Measurements from ENCODE around the gene NOP10.

Gene NOP10

DNA sequence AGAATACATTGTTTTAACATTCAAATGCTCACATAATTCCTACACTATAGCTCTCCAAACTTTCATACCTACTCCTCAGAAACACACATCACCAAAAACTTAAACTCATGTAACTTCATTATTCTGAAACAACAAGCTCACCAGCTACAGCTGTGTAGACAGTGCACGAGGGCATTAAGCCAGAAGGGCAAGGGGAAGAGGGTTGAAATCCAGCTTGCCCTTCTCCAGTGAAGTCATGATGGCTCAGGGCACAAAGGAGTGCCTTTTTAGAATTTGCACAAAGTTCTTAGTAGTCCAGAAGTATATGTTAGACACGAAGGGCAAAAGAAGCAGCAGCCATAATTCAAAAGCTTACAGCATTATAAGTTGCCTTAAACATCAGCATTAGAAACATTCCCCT is 13.9 kb downstream of the NOP10 start:
- no peak for DNase-seq

DNA sequence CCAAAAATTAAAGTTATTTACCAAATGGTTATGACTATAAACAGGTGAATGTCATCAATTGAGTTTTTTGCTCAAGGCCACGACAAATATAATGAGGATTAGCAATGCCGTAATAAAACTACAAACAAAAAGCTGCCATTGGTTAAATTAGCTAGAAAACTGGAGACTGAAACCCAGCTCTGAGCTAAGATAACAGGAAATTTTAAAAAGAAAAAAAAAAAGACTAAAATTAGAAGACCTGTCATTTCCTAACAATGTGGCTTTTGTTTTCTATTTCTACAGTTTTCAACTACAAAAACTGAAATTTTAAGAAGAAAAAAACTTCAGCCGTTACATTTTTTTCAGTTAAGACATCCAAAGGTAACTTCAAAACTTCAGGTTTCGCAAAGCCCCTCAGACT is 15.0 kb downstream of the NOP10 start:
- DNase-seq, result no peak

DNA sequence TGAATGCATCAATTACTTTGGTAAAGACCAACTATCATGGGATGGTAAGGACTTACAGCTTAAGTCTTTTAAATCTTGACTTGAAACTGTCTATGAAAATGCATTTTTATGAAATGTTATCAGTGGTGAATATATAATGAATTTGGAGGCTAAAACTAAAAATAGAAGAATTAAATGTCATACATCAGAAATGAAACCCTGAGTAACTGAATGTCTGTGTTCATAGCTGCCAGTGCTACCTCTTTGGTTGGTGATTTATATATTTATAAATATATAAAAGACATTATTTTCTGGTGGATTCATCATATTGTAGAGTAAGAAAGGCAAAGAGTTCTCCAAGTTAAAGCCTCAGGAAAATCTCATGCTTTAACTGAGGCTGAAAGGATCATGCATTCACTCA is 17.6 kb downstream of the NOP10 start:
- DNase-seq, result no peak

DNA sequence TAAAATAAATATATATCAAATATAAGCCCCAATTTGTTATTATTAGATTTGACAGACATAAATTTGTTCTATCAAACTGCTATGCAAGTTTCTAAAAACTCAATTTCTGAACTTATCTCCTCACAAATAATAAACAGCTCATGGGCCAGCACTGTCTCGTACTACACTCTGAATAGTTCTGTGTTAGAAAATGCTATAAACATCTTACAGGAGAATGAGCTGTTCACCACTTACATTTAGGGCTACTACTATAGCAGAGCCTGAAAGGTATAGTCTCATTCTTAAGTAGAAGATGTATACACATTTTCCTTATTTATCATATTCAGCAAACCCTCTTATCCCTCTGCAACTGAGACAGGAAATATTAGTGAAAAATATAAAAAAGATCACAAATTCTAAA is 18.0 kb downstream of the NOP10 start:
- no peak for DNase-seq

DNA sequence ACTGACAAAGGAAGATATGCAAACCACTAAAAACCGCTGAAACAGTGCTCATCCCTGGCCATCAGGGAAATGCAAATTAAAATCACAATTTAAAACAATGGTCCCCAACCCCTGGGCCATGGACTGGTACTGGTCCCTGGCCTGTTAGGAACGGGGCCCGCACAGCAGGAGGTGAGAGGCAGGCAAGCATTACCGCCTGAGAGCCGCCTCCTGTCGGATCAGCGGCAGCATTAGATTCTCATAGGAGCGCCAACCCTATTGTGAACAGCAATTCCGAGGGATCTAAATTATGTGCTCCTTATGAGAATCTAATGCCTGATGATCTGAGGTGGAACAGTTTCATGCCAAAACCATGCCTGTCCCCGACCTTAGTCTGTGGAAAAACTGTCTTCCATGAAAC is 19.7 kb downstream of the NOP10 start:
- DNase-seq, result no peak

DNA sequence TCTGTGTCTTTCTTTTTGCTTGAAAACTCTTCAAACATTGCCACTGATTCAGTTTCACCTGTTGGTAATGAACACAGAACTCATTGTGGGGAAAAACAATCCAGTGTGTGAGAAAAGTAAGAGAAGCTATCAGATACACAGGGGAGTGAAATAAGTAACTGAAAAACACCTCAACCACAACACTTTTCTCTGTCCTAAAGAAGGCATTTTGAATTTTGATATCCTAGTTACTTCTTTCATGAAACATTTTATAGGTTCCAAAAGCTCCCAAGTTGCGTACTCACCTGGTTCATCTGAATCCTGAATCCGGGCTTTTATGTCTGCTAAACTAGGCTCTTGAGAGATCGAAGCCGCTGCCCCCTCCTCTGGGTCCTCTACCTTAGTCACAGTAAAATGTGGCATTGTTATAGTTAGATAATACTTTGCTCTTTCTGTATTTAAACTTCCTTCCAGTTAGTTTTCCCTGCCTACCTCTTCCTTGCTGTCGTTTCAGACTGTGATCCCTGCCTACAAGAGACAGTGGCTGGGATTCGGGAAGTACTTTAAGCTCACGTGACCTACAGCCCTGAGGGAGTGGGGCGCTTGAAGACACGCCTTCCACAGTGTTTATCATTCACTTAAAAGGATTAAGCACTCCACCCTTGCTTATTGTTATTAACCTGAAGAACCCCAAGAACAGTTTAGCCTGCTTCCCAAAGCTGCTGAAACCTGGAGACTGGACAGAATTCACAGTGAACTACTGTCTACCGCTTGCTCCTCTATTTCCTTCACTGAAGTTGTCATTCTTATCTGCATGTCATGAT is 24.5 kb downstream of the NOP10 start:
- DNase-seq, result no peak

DNA sequence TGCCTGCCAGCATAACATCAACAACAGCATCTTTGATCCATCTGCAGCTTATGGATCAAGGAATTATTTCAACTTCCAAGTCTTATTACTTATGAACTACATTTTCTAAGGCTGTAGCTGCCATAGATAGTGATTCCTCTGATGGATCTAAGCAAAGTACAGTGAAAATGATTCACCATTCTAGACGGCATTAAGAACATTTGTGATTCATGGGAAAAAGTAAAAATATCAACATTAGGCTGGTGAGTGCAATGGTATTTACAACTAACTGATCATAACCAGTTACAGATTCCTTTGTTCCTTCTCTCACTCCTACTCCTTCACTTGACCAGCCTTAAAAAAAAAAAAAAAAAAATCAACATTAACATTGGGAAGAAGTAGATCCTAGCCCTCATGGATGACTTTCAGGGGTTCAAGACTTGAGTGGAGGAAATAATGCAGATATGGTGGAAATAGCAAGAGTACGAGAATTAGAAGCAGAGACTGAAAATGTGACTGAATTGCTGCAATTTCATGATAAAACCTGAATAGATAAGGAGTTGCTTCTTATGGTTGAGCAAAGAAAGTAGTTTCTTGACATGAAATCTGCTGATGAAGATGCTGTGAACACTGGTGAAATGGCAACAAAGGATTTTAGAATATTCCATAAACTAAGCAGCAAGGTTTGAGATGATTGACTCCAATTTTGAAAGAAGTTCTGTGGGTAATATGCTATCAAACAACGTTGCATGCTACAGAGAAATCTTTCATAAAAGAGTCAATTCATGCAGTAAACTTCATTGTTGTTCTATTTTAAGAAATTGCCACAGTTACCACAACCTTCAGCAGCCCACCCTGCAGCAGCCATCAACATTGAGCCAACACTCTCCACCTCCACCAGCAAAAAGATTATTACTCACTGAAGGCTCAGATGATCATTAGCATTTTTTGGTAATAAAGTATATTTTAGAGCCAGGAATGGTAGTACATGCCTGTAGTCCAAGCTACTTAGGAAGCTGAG is 28.1 kb downstream of the NOP10 start:
- no peak for DNase-seq

DNA sequence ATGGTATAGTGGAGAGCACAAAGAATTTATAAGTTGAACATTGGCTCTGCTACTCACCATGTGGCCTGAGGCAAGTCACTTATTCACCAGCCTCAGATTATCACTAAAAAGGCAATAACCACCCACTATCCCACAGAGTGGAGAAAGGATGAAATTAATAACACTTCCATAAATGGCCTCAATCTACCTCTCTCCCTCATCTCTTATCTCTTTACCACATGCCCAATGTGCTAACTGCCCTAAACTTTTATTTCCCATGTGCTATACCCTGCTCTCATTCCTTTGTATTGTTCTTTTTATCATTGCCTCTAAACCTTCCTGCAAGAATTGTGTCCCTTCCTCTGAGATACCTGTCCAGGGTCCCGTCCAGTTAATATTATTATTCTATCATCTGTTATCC is 31.4 kb downstream of the NOP10 start:
- DNase-seq, result no peak

DNA sequence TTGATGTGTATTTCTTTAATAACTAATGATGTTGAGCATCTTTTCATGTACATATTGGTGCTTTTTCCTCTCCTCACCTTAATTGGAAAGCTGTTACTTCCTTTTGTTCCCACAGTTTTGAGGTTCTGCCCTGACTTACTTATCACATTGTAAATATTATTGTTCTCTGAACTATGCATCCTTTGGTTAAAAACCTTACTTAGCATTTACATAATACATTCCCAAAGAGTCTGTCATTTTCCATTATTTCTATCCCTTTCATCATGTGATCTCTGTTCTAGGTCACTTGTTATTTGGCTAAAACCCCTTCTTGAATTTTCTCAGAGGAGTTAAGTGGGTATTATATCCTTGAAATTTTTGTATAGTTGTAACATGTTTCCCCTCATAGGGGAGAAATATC is 38.3 kb downstream of the NOP10 start:
- DNase-seq, result no peak

DNA sequence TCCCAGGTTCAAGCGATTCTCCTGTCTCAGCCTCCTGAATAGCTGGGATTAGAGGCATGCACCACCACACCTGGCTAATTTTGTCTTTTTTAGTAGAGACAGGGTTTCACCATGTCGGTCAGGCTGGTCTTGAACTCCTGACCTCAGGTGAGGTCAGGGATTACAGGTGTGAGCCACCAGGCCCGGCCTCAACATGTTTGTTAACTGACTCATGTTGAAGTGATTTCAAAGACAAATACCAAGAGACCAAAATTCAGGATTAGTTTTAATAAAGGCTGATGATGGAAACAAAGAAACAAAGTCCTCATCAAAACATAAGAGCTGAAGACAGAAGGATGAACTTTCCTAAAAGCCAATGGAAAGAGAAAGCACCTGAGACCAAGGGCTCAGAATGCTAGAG is 41.9 kb downstream of the NOP10 start:
- no peak for DNase-seq

DNA sequence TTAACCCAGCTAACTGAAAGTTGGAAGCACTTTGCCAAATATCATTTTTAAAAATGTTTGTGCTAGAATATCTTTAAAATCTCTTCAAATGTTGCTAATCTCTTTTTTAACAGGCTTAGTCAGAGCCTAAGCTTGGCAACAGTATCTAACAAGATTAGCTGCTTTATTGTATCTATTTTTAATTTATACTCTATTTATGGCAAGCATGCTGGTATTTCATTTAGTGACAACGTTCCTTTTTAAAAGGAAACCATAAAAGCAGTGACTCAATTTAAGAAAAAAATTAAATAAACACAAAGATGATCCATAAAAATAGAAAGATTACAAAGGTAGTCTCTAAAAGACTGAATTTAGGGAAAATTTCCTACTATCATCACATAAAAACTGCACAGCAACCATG is 45.9 kb downstream of the NOP10 start:
- DNase-seq, result no peak

DNA sequence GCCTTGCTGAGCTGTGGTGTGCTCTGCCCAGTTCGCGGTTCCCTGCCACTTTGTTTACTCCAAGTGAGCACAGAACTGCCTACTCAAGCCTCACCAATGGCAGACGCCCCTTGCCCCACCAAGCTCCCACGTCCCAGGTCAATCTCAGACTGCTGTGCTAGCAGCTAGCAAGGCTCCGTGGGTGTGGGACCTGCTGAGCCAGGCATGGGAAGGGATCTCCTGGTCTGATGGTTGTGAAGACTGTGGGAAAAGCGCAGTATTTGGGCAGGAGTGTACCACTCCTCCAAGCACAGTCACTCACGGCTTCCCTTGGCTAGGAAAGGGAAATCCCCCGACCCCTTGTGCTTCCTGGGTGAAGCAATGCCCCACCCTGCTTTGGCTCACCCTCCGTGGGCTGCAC is 50.3 kb downstream of the NOP10 start:
- no peak for DNase-seq
